NT2/D1 (cell line): Measurements from ENCODE around the gene COLEC11.

Experiments
- YY1 ChIP-seq: IDR thresholded peaks from 2 replicates; pipeline ENCODE4 v1.6.1; 2011; ENCODE audit not compliant: insufficient read length, insufficient read depth
- ZNF274 ChIP-seq: IDR thresholded peaks from 2 replicates; pipeline ENCODE4 v1.6.1; 2011; ENCODE audit warnings: mild to moderate bottlenecking, low read depth, low read length

DNA sequence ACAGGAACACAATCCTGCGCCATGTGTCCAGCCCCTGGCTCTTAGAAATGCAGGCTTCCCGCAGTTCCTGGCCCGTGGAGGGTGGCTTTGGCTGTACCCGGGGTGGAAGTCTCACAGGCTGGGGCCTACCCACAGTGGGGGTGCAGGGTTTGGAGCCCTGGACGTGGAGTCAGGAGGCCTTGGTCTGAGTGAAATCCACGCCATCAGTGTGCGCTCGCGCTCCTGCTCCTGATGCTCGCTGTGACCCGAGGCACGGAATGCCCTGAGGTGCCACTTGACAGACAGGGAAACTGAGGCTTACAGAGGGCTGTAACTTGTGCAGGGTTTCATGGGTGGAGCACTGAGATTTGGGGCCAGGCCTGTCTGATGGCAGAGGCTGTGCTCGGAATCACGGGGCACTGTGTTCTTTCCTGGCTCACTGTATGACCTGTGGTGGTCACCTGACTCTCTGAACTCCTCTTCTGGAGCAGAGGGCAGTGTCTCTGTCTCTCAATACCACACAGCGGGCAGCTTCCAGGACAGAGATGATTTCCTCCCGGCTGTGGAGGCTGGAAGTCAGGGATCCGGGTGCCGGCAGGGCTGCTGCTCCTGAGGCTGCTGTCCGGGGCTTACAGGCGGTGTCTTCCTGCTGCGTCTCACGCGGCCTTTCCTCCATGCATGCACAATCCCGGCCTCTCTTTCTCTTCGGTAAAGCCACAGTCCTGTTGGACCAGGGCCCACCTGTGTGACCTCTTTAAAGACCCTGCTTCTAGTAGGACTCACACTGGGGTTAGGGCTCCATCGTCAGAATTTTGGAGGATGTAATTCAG lies 37.1 kb downstream of the COLEC11 start:
- TF ChIP-seq ZNF274 (no peak), YY1 (no peak)
